SK-N-MC (cell line): ENCODE results near the gene AIPL1.

ENCODE experiments used
- EZH2 ChIP-seq: fragments of 200-600 bp; sonication (generic); IDR thresholded peaks from one replicate; pipeline ENCODE4 v1.6.1; 2017; ENCODE audit warnings: antibody characterized with exemption
- FOXP2 ChIP-seq: optimal IDR thresholded peaks from 2 replicates; pipeline ENCODE3; 2011; ENCODE audit warnings: mild to moderate bottlenecking, moderate library complexity; ENCODE audit not compliant: insufficient read depth; ENCODE audit errors: extremely low read length, control extremely low read depth
- POLR2AphosphoS5 ChIP-seq: IDR thresholded peaks from 2 replicates; pipeline ENCODE4 v1.6.1; 2012; ENCODE audit warnings: mild to moderate bottlenecking, low read depth, low read length, borderline replicate concordance

- no peak for TF ChIP-seq EZH2
- no peak for TF ChIP-seq POLR2AphosphoS5
- TF ChIP-seq FOXP2, result no peak
Observed at GRCh38 chr17:6452471-6453266, 17.7 kb upstream of the AIPL1 start.
